Heart left ventricle (tissue), 16 donors: Measurements from ENCODE around the gene SLC25A33. TPM values are rescaled to one million over a fixed set of nuclear protein-coding genes. Genes with fewer than 3 reads are reported as not detected.
"Not testable (repeated sequence)": the region's sequence is repeated elsewhere in the genome, so short reads cannot be mapped to it uniquely, and the experiment has no call there.

Source experiments
- ATAC-seq, 4 donors: fragments of 200-7000 bp; cut with Tn5 transposase; one replicate each; pipeline ENCODE4 v1.9.1; 2020 to 2022; ENCODE audit warnings: moderate library complexity in 4 of 4, mild to moderate bottlenecking in 3 of 4, moderate number of reproducible peaks in 1 of 4
- DNase-seq, 5 donors: peaks; one replicate each; pipeline ENCODE4 v3.0.0-alpha.2; 2020
- H3K27ac ChIP-seq, 12 donors: fragments of 200-600 bp; sonication (generic) in 4 of 12; one replicate each; pipeline versions ENCODE4 v1.5.0 to v1.8.0; 2016 to 2022; ENCODE audit warnings: mild to moderate bottlenecking in 2 of 12
- H3K27me3 ChIP-seq, 9 donors: fragments of 200-600 bp; sonication (generic) in 2 of 9; one replicate each; pipeline versions ENCODE4 v1.5.1 to v1.8.0; 2016 to 2022; ENCODE audit warnings: mild to moderate bottlenecking in 3 of 9
- H3K36me3 ChIP-seq, 9 donors: fragments of 200-600 bp; sonication (generic) in 2 of 9; one replicate each; pipeline versions ENCODE4 v1.5.0 to v1.8.0; 2018 to 2022; ENCODE audit warnings: mild to moderate bottlenecking in 2 of 9
- H3K4me1 ChIP-seq, 12 donors: fragments of 200-600 bp; sonication (generic) in 4 of 12; one replicate each; pipeline versions ENCODE4 v1.5.0 to v1.8.0; 2016 to 2022; ENCODE audit warnings: mild to moderate bottlenecking in 3 of 12
- H3K4me3 ChIP-seq, 12 donors: fragments of 200-600 bp; sonication (generic) in 4 of 12; one replicate each; pipeline versions ENCODE4 v1.5.0 to v1.8.0; 2017 to 2022; ENCODE audit warnings: mild to moderate bottlenecking in 9 of 12, moderate library complexity in 4 of 12
- H3K9me3 ChIP-seq, 12 donors: fragments of 200-600 bp; sonication (generic) in 4 of 12; one replicate each; pipeline versions ENCODE4 v1.5.0 to v1.8.0; 2016 to 2022; ENCODE audit warnings: mild to moderate bottlenecking in 1 of 12
- POLR2A ChIP-seq, 2 donors: fragments of 450-650 bp; IDR thresholded peaks; one replicate each; pipeline ENCODE4 v1.6.1; 2017; ENCODE audit warnings: antibody characterized with exemption in 2 of 2, mild to moderate bottlenecking in 2 of 2, moderate library complexity in 2 of 2
- WGBS, 4 donors: extraction: QIAGEN DNeasy Blood & Tissue Kit in 2 of 4; methylation state at CpG; one replicate each; pipeline versions ENCODE4 v1.1.5 to v1.1.7; 2013 to 2018; 5-methylcytosine and 5-hydroxymethylcytosine counted together
- intact Hi-C, 10 donors: fragments of 100-400 bp; cut with DNase I; formaldehyde crosslinking; loops; one replicate each; pipeline versions ENCODE4 v1.11.1 to v1.14.2; 2022
- polyA plus RNA-seq, 2 donors: library from polyadenylated mRNA; stranded (reverse); fragments of 200-250 nt; gene quantifications; one replicate each; pipeline ENCODE4 v1.2.3, GENCODE V29; 2013
- total RNA-seq, 9 donors: library from RNA; depleted of rRNA in 2 of 9; stranded (reverse); fragments of >200 nt in 2 of 9; fragmentation: NEBNext Ultra II Directional in 3 of 9; extraction: Animal tissue kit (Norgen Biotek cat#: 25700) in 3 of 9; gene quantifications; one replicate each; pipeline versions ENCODE4 v1.1.0 to v1.2.4, GENCODE V29; 2016 to 2023
- TF ChIP-seq, protein P1 (sequence below), 12 donors: fragments of 200-600 bp; sonication (generic) in 4 of 12; IDR thresholded peaks; one replicate each; pipeline versions ENCODE4 v1.5.0 to v1.8.0; 2018 to 2022; ENCODE audit warnings: antibody characterized with exemption in 12 of 12, mild to moderate bottlenecking in 5 of 12
- donor health status: ischemic (EF 13 %, LVEDD 7.1; RV severe dilation, severe dysfunction).
- donor health status: healthy with polysubstance abuse.
- donor health status: DM: no; HTN: yes; CAD: no.
- donor health status: DM: no; HTN: no; CAD: no.
- donor health status: ischemic (EF 25% LVEDD 6.9; RV normal size, moderate dysfunction).
- donor health status: ischemic (EF 25% LVEDD 5.7; RV mildly dilated, moderate dysfunction).
- donor health status: healthy.
- donor health status: DM: yes; HTN: yes; CAD: no.
- donor health status: ischemic (EF 35%, LVEDD 5.7; RV mildly dilated, moderate dysfunction).
- donor health status: nonischemic (EF 11% LVEDD 7.7; RV severe dilation, severe dysfunction).
- donor health status: DM: yes; HTN: yes; CAD: no.
- donor health status: PGD.
- donor health status: ischemic (EF 29% LVEDD 5.4; RV normal size, mild dysfunction).
- donor health status: nonischemic (EF 23%, LVEDD 6.1; RV moderate dilation, normal function).

Gene SLC25A33
- total and polyA plus RNA-seq, 11 donors, result 2.8 to 9.7 (median 4.5) TPM

DNA sequence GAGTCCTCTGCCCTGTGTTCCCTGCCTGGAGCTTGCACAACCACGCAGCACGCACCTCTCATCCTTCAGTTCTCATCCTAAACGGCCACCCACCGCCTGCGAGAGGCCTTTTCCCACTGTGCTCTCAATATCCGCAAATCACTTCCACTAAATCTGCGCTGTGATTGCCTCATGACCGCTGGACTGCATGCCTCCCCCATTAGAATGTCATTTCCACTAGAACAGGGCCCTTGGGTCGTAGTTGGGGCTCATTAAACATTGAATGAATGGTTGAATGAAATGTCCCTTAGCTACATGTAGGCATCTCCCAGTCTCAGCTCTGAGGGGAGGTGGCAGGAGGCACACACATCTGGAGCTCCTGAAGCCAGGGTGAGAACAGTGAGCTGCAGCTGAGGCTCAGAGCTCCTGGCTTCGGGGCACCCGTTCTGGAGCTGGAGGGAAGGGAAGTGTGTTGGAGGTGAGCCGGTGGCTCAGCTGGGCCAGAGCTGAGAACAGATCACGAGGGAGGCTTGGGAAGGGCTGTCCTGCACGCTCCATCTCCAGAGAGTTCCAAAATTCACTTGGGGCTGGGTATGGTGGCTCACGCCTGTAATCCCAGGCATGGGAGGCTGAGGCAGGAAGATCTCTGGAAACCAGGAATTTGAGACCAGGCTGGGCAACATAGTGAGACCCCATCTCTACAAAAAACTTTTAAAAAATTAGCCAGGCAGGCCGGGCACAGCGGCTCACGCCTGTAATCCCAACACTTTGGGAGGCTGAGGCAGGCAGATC, 79.8 kb downstream of the SLC25A33 start:
- H3K27ac ChIP-seq, result no peak overlapping the region
- H3K27me3 ChIP-seq, result peaks cover 0 to 29% (median 0%) of the 10 kb centered on the region in 9 donors
- no peak overlapping the region for H3K4me3 ChIP-seq
- intact Hi-C loops, result no loop called here
- no peak for TF ChIP-seq POLR2A (IDR thresholded peaks at IDR 0.05)
- TF ChIP-seq, protein P1, sequence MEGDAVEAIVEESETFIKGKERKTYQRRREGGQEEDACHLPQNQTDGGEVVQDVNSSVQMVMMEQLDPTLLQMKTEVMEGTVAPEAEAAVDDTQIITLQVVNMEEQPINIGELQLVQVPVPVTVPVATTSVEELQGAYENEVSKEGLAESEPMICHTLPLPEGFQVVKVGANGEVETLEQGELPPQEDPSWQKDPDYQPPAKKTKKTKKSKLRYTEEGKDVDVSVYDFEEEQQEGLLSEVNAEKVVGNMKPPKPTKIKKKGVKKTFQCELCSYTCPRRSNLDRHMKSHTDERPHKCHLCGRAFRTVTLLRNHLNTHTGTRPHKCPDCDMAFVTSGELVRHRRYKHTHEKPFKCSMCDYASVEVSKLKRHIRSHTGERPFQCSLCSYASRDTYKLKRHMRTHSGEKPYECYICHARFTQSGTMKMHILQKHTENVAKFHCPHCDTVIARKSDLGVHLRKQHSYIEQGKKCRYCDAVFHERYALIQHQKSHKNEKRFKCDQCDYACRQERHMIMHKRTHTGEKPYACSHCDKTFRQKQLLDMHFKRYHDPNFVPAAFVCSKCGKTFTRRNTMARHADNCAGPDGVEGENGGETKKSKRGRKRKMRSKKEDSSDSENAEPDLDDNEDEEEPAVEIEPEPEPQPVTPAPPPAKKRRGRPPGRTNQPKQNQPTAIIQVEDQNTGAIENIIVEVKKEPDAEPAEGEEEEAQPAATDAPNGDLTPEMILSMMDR (IDR thresholded peaks at IDR 0.05), result no peak
- H3K36me3 ChIP-seq, result no peaks in the 10 kb centered on the region
- no peaks in the 10 kb centered on the region for H3K4me1 ChIP-seq
- WGBS, 4 donors, result 78 to 83% (median 79%) methylated on average over 18 of the region's 18 CpGs
- DNase-seq (no peak), ATAC-seq (no peak)
- H3K9me3 ChIP-seq, result no peaks in the 10 kb centered on the region

DNA sequence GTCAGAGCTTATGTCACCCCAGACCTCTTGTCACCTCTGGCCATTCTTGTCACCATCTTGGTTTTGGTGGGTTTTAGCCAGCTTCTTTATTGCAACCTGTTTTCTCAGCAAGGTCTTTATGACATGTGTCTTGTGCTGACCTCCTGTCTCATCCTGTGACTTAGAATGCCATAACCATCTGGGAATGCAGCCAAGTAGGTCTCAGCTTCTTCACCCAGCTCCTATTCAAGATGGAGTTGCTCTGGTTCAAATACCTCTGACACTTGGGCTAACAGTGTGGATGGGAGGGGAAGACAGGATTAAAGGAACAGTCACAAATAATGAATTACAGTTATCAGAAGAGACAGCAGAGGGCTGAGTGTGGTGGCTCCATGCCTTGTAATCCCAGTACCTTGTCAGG, 81.8 kb downstream of the SLC25A33 start:
- intact Hi-C loops, result loop anchor here in 1 of 10 donors (10.0 kb wide), 1 partner anchor 804 kb away; no protein-coding TSS in a partner anchor
- no peaks in the 10 kb centered on the region for H3K9me3 ChIP-seq
- H3K4me3 ChIP-seq, result no peak overlapping the region
- DNase-seq (no peak), ATAC-seq (no peak)
- TF ChIP-seq, protein P1 (IDR thresholded peaks at IDR 0.05), result no peak
- no peak for TF ChIP-seq POLR2A (IDR thresholded peaks at IDR 0.05)
- peaks cover 0 to 1% (median 0%) of the 10 kb centered on the region in 12 donors for H3K4me1 ChIP-seq
- no peak overlapping the region for H3K27ac ChIP-seq
- peaks cover 0 to 29% (median 5%) of the 10 kb centered on the region in 9 donors for H3K27me3 ChIP-seq
- H3K36me3 ChIP-seq, result no peaks in the 10 kb centered on the region

DNA sequence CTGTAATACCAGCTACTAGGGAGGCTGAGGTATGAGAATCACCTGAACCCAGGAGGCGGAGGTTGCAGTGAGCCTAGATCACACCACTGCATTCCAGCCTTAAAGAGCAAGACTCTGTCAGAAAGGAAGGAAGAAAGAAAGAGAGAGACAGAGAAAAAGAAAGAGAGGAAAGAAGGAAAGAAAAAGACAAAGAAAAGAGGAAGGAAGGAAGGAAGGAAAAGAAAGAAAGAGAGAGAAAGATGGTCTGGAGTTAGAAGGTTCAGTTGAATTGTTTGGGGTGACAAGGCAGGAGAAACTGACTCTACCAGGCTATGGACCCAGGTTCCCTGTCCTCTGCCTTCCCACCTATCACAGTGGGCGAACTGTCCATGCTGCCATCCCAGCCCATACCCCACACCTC, 84.8 kb downstream of the SLC25A33 start:
- DNase-seq (no peak), ATAC-seq (no peak)
- Histone ChIP-seq H3K27ac (no peak overlapping the region), H3K36me3 (no peaks in the 10 kb centered on the region), H3K4me1 (peaks cover 0 to 31% (median 0%) of the 10 kb centered on the region in 12 donors), H3K9me3 (no peaks in the 10 kb centered on the region), H3K4me3 (no peak overlapping the region), H3K27me3 (peaks cover 0 to 25% (median 5%) of the 10 kb centered on the region in 9 donors)
- no peak for TF ChIP-seq POLR2A (IDR thresholded peaks at IDR 0.05)
- TF ChIP-seq, protein P1 (IDR thresholded peaks at IDR 0.05), result no peak
- 91 to 95% (median 92%) methylated on average over 2 of the region's 2 CpGs for WGBS, 4 donors
- intact Hi-C loops, result loop anchor here in 1 of 10 donors (10.0 kb wide), 1 partner anchor 801 kb away; no protein-coding TSS in a partner anchor

DNA sequence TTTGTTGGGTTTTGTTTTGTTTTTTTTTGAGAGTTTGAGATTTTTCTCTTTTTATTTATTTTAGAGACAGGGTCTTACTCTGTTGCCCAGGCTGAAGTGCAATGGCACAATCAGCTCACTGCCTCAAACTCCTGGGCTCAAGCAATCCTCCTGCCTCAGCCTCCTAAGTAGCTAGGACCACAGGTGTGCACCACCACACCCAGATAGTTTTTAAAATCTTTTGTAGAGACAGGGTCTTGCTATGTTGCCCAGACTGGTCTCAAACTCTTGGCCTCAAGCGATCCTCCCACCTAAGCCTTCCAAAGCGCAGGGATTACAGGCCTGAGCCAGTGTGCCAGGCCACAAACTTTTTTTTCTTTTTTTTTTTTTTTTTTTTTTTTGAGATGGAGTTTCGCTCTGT, 85.8 kb downstream of the SLC25A33 start:
- not testable (repeated sequence) for H3K36me3 ChIP-seq, DNase-seq, H3K4me3 ChIP-seq, H3K27ac ChIP-seq, ATAC-seq, H3K9me3 ChIP-seq
- peaks cover 0 to 39% (median 0%) of the 10 kb centered on the region in 12 donors for H3K4me1 ChIP-seq
- 95 to 98% (median 98%) methylated on average over 3 of the region's 3 CpGs for WGBS, 4 donors
- peaks cover 0 to 25% (median 2%) of the 10 kb centered on the region in 9 donors for H3K27me3 ChIP-seq
- intact Hi-C loops, result loop anchor here in 7 of 10 donors (5.0 to 10.0 kb wide), 4 partner anchors 62 to 802 kb away; no protein-coding TSS in a partner anchor
